Astrocyte (in vitro differentiated cells and primary cell): Measurements from ENCODE around the gene MYPN.

Experiments
- EZH2 ChIP-seq: IDR thresholded peaks from 2 replicates; pipeline ENCODE4 v1.6.1; 2012; ENCODE audit warnings: mild to moderate bottlenecking, low read length, inconsistent platforms; ENCODE audit not compliant: insufficient read depth
- TF ChIP-seq, protein P1 (sequence below): IDR thresholded peaks from 2 replicates; pipeline ENCODE4 v1.5.1; 2011; ENCODE audit warnings: low read depth, mild to moderate bottlenecking, inconsistent platforms, low read length, moderate library complexity; ENCODE audit not compliant: insufficient read depth

GRCh38 chr10:68176797-68177196 is 67.5 kb downstream of the MYPN start:
- TF ChIP-seq, protein P1, sequence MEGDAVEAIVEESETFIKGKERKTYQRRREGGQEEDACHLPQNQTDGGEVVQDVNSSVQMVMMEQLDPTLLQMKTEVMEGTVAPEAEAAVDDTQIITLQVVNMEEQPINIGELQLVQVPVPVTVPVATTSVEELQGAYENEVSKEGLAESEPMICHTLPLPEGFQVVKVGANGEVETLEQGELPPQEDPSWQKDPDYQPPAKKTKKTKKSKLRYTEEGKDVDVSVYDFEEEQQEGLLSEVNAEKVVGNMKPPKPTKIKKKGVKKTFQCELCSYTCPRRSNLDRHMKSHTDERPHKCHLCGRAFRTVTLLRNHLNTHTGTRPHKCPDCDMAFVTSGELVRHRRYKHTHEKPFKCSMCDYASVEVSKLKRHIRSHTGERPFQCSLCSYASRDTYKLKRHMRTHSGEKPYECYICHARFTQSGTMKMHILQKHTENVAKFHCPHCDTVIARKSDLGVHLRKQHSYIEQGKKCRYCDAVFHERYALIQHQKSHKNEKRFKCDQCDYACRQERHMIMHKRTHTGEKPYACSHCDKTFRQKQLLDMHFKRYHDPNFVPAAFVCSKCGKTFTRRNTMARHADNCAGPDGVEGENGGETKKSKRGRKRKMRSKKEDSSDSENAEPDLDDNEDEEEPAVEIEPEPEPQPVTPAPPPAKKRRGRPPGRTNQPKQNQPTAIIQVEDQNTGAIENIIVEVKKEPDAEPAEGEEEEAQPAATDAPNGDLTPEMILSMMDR, result no peak
- no peak for TF ChIP-seq EZH2
